MM.1S (cell line): ENCODE data around the gene PPP1R9A.

ENCODE experiments used
- CTCF ChIP-seq: fragments of 300-600 bp; sonication (generic); IDR thresholded peaks from 2 replicates; pipeline ENCODE4 v1.5.1; 2016; ENCODE audit warnings: antibody characterized with exemption, low read length, mixed read lengths
- EZH2 ChIP-seq: fragments of 300-600 bp; sonication (generic); optimal IDR thresholded peaks from 2 replicates; pipeline ENCODE3; 2017; ENCODE audit warnings: low read depth, mild to moderate bottlenecking, antibody characterized with exemption, low read length, mixed read lengths

GRCh38 chr7:95095966-95096540 is 188.7 kb downstream of the PPP1R9A start:
- no peak for TF ChIP-seq CTCF
- TF ChIP-seq EZH2 = no peak
